HG02885 (cell line): ENCODE results near the gene DRD3.

ENCODE experiments used
- ATAC-seq: cut with Tn5 transposase; IDR thresholded peaks from one replicate; pipeline ENCODE4 v1.9.1; 2021; ENCODE audit warnings: mild to moderate bottlenecking; ENCODE audit not compliant: unreplicated experiment, poor library complexity

Gene DRD3

DNA sequence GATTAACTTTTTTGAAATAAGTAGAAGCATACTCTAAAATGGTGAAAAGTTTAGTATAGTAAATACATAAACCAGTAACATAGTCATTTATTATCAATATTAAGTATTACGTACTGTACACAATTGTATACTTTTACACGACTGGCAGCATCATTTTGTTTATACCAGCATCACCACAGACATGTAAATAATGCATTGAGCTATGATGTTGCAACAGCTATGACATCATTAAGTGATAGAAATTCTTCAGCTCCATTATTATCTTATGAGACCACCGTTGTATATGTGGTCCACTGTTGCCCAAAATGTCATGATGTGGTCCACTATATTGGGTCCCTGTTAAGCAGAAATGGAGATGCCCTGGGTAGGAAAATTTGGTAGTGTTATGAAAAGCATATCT, 51.3 kb downstream of the DRD3 start:
- ATAC-seq, result no peak

DNA sequence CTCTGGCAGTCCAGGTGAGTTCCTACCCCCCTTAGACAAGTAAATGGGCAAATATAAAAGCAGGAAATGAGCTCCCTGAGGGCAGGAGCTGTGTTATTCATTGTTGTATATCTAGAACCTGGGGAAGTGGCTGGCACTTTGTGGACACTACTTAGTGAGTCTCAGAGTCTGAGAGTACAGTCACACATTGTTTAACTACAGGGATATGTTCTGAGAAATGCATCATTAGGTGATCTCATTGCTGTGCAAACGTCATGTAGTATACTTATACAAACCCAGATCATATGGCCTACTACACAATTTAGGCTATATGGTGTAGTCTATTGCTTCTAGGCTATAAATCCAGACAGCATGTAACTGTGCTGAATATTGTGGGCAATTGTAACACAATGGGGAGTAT, 52.4 kb downstream of the DRD3 start:
- no peak for ATAC-seq

DNA sequence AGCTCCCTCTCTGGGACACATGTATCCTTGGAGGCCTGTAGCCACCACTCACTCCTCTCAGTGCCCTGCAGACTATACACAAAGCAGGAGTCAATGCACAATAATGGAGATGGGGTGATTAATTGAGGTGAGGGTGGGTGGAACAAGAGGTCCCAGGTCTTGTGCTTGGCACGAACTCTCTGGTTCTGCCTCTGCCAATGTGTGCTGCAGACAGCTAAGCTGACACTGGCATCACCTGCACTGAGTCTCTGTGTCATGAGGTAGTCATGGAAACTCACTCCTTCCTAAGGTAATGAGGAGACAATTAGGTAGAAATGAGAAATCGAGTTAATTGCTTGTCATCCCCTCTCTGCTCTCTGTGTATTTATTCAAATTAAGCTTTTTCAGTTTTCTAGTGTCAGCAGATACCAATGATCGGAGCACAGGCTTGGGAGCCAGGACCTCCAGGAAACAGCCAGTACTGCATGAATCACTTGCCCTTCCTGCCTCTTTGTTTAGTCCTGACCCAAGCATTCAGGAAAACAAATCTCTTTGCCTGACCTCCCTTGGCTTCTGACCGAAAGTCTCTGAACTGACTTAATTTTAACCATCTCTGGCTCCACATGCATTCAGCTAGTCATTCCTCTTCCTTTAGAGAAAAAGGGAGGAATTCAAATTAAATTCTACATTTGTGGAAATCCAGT, 56.7 kb downstream of the DRD3 start:
- ATAC-seq, result no peak

DNA sequence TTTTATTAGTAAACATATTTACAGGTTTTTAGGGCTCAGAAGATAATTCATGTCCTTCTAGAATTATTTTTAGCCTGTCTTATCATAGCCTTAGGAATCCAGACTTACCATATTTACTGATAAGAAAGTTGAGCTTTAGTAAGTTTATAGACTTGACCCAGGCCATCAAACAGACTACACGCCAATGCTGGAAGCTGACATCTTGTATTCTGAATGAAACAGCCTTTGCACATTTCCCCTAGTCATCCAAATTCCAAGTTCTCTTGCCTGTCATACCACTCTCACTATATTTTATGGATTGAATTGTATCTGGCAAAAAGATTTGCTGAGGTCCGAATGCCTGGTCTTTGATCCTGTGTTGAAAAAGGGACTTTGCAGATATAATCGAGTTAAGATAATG, 58.6 kb downstream of the DRD3 start:
- ATAC-seq, result no peak

DNA sequence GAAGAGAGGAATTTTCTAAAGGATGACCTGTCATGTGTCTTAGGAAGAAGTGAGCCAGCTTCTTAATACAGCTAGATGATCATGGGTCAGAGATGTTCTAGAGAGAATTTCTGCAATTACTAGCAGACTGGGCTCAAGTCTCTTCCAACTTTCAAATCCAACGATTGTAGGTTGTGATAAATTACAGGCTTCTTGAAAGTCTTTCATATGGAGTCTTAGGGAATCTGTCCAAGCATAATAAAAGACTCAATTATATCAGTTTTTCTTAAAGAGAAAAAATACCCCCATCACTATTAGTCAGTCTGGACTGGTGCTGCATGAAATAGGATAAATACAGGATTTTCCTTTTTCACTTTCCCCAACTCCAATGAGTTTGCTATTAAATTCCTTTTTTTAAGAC, 59.1 kb downstream of the DRD3 start:
- no peak for ATAC-seq

DNA sequence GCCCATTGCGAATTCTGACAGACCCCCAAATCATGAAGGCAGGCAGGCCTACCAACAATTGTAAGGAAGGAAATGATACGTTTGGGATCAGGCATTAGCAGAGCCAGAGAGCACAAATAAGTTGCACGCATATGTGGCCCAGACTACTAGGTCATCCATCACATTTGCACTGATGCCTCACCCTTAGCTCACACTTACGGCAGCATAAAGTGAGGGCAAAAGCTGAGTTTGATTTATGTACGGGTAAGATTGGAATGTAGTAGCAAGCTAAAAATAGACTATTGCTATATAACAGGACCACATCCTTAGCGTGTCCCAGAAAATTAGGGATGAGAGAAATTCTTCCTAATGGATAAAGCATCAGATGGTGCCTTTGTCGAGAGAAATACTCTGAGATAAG, 63.7 kb downstream of the DRD3 start:
- ATAC-seq, result no peak

DNA sequence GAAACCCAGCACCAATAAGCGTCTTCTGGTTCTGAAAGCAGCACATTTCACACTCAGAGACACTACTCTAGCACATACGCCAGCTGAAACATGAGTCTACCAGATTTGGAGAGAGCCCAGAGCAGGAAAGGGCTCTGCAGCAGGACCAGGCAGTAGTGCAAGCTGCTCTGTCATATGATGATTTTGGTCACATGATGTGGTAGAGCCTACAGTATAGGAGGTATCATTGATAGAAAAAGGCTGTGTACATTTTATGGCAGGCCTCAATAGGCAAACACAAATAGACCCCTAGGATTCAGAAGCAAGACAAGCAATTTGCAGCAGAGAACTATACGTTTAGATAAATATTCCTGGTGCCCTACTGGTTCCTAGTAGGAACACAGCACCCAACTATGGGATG, 64.1 kb downstream of the DRD3 start:
- no peak for ATAC-seq

DNA sequence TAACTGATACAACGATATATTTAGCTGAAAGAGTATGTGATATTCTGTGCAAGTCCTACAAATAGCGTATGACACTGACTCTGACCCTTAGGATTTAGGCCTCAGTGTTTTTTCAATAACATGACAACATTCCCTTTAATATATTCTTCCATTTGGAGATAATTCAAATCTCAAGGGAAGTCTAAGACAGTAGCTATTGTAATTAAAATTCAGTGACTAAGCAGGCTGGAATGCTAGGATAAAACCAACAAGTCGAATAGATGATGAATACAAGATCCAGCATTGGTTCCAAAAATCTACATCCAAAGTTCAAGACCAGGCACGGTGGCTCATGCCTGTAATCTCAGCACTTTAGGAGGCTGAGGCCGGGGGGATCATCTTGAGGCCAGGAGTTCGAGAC, 66.2 kb downstream of the DRD3 start:
- no peak for ATAC-seq

DNA sequence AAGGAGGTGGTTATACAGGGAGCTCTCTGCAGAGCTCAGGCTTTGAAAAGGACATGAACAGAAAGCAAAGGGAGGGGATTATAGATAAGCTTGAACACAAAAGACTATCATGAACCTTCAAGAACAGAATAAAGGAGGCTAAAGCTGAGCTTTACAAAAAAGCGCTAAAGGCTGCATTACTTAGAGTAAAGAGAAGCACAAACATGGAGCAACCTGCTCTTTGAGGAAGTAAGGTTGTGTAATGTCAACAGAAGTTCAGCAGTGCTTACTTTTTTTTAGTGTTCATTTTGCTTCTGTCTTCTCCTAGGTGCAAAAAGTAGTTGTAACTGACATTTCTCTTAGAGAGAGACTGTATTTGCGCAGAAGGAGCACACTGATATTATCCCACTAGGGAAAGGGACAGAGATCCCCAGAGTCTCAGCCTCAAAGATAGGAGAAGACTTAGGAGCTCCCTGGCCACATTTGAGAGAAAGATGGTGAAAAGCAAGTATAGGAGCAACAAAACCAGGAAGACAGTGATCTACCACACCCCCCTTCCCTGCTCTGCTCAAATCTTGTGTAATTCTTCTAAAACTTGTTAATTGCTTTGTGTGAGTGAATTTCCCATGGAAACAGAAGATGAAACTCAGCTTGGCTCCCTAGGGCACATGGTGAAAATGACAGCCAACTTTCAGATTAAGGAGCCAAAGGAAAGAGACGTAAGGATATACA, 67.6 kb downstream of the DRD3 start:
- ATAC-seq, result no peak

DNA sequence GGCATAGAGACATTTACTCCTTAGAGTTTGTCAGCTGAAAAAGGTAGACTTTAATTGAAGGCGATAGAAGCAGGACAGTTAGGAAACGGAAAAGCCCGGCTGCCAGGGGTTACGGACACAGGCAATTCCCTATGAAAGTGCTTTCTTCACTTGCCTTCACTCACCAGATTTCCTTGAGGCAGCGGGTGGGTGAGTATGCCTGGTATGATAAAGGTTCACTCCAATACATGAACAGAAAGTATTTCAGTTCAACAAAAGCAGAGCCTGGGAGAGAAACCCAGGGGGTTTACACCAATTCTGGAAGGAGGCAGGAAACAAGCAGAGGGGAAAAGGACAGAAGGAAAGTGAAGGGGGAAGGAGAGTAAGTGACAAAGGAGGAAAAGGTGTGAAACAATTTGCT, 68.4 kb downstream of the DRD3 start:
- ATAC-seq, result no peak

DNA sequence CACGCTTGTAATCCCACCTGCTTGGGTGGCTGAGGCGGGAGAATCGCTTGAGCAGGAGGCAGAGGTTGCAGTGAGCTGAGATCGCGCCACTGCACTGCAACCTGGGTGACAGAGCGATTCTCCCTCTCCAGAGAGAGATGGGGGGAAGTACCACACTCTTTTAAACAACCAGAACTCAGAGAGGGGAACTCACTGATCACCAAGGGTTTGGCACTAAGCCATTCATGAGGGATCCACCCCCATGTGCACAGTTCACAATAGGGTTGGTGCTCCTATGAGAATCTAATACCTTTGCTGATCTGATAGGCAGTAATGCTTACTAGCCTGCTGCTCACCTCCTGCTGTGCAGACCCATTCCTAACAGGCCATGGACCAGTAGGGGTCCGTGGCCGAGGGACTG, 70.7 kb downstream of the DRD3 start:
- ATAC-seq, result no peak

DNA sequence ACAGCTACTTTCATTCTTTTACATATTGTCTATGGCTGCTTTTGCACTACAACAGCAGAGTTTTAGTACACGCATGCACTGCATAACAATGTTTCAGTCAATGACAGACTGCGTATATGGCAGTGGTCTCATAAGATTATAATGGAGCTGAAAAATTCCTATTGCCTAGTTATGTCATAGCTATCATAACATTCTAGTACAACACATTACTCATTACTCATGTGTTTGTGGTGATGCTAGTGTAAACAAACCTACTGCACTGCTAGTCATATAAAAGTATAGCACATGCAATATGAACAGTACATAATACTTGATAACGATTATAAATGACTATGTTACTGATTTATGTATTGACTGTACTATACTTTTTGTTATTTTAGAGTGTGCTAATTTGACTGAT, 74.4 kb downstream of the DRD3 start:
- no peak for ATAC-seq

DNA sequence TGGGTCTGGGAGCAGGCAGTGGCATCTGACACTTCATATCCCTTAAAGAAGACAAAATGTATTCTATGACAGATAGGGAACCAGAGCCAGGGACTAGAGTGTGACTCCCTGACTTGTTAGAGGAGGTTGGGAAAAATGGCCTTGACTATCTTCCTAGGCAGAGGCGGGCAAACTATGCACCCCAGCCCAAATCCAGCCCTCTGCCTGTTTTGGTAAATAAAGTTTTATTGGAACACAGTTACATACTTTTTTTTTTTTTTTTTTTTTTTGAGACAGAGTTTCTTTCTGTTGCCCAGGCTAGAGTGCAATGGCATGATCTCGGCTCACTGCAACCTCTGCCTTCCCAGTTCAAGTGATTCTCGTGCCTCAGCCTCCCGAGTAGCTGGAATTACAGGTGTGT, 75.0 kb downstream of the DRD3 start:
- no peak for ATAC-seq

DNA sequence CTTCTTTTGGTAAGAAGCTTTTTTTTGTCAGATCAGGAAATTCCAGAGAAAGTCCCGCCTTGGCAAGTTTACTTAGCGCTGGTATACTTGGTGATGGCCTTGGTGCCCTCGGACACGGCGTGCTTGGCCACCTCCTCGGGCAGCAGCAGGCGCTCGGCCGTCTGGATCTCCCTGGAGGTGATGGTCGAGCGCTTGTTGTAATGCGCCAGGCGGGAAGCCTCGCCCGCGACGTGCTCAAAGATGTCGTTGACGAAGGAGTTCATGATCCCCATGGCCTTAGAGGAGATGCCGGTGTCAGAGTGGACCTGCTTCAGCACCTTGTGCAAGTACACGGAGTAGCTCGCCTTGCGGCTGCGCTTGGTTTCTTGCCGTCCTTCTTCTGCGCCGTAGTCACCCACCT, 75.7 kb downstream of the DRD3 start:
- no peak for ATAC-seq

DNA sequence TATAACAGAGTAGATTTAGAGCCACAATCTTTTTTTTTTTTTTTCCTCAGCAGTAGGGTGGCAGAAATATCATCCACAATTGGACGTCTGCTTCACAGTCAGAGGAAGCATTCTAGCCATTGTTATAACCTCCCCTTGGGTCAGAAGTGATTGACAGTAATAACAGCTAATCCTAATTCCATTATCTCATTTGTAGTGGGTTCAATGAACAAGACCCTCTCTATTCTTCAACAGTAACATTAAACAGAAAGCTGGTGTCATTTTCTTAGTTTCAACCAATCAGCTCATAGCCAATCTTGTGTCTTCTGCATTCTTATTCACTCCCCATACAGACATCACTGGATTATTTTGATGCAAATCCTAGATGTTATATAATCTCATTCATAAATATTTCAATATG, 77.8 kb downstream of the DRD3 start:
- no peak for ATAC-seq

DNA sequence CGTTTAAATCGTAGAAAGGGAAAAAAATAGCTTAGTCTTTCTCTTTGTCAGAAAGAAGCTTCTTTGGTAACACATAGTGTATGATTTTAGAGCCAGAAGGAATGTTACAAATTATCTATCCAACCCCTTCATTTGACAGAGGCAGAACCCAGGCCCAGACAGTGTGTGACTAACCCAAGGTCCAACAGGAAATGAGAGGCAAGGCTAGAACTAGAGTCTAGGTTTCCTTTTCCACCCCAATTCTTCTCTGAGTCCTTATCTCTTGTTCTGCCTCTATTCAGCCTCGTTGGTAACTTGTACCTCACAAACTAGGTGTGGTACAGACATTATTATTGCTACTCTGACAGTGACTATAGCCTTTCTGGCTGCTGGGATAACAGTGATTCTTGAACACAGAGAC, 83.1 kb downstream of the DRD3 start:
- ATAC-seq, result no peak

DNA sequence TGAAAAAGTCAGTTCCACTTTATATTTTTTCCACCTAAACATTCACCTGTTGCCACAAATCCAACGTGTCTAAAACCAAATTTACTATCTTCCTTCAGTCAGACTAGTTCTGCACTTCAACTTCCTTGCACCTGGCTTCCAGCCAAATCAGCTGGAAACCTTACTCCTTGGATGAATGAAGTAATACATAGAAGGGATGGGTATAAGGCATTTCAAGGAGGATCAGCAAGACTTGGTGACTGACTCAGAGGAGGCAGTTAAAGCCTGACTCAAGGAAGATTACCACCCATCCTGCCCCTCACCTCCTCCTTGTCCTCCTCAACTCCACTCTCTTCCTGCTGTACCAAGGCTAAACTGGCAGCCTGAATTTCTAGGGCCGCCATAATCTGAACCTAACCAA, 85.3 kb downstream of the DRD3 start:
- no peak for ATAC-seq

DNA sequence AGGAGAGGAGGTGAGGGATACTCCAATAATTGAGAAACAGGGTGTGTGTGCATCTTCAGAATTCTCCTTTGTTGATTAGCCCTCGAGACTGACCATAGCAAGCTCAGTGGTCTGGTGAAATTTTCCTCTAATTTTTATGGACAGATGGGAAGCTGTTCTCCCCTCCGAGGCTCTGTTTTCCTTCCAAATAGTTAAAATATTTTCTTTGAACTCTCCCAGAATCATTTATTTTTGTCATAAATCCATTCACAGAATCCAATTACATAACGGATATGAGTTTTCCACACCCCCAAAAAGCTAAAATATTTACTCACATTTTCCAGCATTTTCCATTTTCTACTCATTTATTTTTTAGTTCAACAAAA, 85.9 kb downstream of the DRD3 start:
- no peak for ATAC-seq

DNA sequence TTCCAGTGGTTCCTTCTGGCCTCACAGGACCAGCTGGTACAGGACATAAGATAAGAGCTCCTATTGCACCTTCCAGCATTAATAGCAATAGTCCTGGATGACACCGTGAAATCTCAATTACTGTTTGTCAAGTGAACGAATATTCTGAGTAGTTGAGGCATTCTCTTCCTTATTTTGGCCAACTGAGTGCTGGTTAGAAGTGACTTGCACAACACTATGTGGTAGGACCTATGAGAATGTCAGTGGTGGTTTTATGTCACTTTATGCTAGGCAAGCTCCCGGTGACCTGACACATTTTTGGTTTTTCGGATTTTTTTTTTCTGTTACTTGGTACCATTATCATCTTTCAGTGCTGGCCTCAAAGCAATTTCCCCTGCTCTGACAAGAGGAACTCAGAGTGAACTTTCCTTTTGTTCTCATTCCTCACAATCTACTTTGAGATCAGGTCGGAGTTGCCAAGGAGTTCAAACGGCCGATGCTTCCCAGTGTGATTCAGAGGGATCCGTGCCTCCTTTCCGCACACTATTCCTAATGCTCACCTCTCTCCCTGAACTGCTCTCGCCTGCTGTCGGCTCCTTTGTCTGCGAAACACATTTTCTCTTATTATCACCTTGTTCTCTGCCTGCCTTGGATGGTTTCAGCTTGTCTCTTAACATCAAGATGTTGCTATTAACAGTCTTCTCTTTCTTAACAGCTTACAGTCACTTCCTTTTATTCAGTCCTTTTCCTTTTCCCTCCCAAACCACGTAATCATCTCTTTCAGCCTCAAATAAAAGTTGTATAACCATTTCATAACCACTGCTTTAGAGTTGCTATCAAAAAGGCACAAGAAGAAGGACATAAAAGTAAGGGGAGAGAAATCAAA, 86.5 kb downstream of the DRD3 start:
- no peak for ATAC-seq

DNA sequence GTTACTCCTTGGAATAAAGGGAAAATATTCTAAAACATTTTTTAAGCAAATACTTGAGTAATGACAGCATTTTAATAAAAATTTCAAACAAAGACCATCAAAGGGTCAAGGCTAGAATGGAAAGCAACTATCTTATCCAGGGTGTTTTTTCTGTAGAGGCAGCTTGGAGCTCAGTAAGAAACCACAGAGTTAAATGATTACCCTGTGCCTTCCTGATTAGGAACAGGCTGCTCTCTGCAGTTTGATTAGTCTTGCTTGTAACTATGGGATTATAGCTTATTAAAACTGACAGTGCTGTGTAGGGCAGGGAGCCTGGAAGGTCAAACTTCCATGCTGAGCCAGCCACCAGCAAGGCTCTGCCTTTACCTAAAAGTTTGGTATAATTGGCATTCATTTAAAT, 89.2 kb downstream of the DRD3 start:
- ATAC-seq, result no peak

DNA sequence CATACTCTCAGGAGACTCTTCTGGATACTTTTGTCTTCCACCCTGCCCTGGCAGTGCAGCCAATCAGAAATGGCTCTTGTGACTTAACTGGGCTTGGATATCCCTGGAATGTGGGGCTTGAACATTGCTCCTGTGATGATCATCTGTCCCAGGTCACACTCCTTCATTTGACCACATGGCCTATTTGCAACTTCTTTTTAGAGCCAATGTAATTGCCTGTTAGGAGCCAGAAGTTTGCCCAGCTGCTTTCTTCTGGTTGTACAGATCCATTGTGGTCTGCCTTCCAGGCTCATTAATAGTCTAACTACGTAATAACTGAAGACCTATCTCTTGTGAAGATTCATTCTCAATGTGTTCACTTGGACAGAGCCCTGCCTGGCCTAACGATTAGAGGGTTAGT, 92.5 kb downstream of the DRD3 start:
- ATAC-seq, result no peak

DNA sequence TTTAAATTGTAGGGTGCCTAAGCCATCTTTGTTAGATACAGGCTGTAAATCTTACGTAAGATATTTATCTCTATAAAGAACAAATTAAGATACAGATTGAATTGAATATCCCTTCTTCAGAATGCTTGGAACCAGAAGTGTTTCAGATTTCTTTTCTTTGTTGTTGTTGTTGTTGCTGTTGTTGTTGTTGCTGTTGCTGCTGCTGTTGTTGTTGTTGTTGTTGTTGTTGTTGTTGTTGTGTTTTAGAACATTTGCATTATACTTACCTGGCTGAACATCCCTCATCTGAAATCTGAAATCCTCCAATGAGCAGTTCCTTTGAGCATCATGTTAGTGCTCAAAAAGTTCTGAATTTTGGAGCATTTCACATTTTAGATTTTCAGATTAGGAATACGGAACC, 95.7 kb downstream of the DRD3 start:
- no peak for ATAC-seq
